Medulla oblongata (tissue), 1 donor: ENCODE results near the gene LSS.
"Not testable (repeated sequence)": the region's sequence is repeated elsewhere in the genome, so short reads cannot be mapped to it uniquely, and the experiment has no call there.

Experiments used
- DNase-seq: peaks from one replicate; pipeline ENCODE4 v3.0.0-alpha.2; 2015; ENCODE audit errors: extremely low spot score

Gene LSS

DNA sequence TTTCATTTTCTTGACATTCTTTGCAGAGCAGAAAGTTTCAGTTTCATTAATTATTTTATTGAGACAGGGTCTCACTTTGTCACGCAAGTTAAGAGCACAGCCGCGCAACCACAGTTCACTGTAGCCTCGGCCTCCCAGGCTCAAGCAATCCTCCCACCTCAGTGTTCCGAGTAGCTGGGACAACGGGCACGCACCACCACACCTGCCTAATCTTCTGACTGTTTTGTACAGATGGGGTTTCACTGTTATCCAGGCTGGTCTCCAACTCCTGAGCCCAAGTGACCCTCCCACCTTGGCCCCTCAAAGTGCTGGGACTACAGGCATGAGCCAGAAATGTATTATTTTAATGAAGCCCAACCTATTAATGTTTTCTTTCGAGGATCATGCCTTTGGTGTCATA lies 41.3 kb downstream of the LSS start:
- no peak for DNase-seq

DNA sequence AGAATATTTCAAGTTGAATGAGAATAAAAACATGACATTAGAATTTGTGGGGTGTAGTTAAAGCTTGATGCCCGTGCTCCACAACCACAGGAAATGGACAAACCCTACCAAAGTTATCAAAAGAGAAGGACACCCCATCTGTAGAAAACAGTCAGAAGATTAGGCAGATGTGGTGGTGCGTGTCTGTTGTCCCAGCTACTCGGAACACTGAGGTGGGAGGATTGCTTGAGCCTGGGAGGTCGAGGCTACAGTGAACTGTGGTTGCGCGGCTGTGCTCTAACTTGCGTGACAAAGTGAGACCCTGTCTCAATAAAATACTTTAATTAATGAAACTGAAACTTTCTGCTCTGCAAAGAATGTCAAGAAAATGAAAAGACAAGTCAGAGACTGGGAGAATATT lies 42.9 kb downstream of the LSS start:
- DNase-seq = no peak

DNA sequence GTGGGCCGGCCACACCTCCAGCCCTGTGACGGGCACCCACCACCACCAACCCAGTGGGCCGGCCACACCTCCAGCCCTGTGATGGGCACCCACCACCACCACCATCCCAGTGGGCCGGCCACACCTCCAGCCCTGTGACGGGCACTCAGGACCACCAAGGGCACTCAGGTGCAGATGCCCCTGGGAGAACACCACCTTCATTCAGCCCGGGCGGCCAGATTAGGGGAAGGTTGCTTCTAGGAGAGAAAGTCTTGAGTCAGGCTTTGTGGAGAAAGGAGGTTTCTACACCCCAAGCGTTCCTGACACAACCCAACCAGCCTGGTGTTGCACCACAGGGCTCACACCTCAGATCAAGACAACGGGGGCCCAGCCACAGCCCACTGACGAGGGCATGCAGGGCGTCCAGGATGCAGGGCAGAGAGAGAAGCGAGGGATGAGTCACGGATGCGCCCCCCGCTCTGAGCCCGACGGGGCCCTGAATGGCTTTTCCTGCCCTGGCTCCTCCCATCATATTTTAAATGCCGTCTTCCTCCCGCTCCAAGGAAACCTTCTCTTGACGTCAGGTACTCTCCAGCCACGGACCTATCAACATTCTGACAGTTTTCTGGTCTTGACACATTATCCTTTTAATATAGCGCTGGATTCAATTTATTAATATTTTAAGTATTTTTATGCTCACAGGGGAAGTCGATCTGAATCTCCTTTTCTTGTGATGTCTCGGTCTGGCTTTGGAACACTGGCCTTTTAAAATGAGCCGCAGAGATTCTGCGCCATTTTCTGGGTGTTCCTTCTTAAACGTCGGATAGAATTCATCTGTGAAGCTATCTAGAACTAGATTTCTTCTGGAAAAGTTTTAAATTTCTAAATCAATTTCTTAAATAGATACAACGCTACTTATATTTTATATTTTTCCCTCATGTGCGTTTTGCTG lies 43.7 kb downstream of the LSS start:
- DNase-seq = peak; percentile 89

DNA sequence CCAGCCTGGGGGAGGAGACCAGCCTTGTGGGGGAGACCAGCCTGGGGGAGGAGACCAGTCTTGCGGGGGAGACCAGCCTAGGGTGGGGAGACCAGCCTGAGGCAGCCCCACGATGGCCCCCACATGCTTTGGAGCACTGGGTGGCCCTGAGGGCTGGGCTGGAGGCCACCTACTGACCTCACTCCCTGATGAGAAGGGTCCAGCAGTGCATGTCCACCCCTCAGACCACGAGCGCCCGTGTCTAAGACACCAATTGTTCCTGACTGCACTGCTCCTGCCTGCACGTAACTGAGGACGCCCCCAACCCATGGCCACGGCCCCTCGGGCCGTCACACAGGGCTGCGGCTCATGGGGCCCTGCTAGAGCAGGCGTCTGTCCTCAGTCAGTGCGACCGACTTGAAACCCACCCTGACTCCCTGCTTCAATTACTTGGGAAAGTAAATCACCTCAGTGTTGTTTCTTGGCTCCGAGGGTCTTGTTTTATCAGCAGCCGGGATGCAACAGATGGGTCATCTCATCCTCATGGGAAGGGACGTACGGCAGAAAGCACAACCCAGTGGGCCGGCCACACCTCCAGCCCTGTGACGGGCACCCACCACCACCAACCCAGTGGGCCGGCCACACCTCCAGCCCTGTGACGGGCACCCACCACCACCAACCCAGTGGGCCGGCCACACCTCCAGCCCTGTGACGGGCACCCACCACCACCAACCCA lies 44.5 kb downstream of the LSS start, which contains the start of gene SPATC1L:
SPATC1L (minus strand) TSS at position 550 of the 715 bp plus-strand sequence. CDS start 1,643 bp downstream, outside the sequence.
- peak; percentile 73 for DNase-seq

DNA sequence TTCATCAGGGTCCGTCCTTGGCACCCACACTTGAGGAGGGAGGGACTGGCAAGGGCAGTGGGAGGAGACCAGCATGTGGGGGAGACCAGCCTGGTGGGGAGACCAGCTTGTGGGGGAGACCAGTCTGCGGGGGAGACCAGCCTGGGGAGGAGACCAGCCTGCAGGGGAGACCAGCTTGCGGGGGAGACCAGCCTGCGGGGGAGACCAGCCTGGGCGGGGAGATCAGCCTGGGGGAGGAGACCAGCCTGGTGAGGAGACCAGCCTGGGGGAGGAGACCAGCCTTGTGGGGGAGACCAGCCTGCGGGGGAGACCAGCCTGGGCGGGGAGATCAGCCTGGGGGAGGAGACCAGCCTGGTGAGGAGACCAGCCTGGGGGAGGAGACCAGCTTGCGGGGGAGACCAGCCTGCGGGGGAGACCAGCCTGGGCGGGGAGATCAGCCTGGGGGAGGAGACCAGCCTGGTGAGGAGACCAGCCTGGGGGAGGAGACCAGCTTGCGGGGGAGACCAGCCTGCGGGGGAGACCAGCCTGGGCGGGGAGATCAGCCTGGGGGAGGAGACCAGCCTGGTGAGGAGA lies 45.2 kb downstream of the LSS start:
- not testable (repeated sequence) for DNase-seq

DNA sequence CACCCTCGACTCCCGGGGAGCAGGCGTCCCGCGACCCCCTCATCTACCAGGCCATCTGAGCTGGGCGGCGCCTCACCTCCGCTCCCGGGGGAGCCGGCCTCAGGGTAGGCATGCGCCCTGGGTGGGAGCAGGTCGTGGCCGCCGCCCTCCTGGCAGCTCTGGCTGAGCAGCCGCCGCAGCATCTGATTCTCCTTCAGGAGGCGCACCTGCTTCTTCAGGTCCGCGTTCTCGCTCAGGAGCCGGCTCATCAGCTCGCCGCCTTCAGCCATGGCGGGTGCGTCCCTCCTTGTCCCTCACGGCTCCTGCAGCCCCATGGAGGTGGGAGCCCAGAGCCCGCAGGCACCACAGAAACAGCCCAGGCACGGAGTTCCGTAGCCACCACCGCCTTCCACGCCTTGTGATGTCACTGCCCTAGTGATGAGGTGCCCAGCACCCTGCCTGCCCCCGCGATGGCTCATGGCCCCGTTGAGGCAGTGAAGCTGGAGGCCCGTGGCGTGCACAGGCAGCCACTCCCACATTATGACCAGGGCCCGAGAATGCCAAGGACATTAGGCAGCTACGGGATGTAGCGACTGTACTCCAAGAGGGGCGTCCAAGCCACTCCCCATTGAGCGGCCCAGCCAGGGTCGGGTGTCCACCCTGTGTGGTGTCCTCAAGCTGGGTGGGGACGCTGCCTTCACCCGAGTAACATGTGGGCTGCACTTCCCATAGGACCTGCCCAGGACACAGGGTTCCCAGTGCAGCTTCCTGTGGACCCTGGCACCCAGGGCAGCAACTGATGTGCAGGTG lies 45.8 kb downstream of the LSS start:
- no peak for DNase-seq

DNA sequence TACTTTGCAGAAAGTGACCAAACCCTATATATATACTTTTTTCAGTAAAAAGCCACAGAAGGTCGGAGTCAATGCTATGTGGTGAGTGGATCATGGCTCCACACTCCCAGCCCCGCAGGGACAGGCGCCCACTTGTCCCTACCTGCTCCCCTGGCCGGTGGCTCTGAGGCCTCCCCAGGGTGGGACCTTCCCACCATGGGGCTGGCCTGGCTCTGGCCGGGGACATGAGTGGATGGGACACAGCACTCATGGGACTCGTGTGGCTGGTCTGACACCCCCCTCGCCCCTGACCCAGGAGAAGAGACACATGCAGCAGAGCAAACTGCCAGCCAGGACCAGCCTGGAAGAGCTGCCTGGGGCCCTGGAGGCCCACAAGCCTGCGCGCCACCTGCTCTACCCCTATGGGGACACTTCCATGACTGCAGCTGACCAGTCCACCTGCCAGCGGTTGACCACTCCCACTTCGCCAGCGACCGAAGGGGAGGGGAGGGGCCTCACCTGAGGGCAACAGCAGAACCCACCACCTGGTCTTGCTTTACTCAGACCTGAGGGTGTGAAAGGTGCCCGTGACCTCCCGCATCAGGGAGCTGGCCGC lies 46.5 kb downstream of the LSS start:
- DNase-seq = no peak

DNA sequence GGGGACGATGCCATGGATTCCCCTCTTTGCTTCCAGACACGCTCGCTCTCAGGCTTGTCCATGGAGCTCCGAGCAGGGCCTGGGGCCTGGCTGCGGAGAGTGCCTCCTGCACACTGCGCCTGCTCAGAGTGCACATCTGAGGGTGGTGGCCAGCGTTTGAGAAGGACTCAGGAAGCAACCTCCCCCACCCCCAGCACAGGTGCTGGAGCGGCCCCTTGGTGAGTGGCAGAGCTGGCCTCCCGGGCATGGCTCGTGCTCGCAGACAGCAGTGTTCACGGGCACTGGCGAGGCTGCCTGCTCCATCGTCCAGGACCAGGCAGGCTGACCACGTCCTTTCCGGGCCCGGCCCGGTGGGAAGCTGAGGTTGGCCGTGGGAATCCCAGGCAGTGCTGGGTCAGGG lies 47.1 kb downstream of the LSS start:
- DNase-seq = no peak

DNA sequence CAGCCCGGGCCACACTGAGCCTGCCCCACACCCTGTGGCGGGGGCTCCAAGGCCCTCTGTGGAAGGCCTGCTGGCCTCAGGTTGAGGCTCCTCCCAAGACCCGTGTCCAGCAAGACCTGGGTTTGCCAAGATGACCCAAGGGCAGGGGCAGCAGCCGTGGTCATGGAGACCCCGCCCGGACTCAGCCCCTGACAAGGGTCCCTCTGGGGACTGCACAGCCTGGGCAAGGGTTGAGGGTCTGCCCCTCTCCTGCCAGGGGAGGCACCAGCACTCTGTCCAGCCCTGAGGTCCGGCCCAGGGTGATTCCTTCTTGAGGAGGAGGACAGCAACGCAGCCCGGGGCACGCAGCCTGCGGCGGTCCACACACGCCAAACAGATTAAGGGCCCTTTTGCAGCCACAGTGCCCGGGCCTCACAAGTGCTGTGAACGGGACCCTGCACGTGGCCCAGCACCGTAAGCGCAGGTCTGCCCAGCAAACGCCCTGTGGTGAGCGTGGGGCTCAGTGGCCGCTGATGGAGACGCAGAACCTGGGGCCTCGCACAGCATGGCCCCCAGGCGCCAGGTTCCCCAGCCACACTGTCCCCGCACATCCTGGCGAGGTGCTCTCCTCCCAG lies 47.7 kb downstream of the LSS start:
- DNase-seq = no peak

DNA sequence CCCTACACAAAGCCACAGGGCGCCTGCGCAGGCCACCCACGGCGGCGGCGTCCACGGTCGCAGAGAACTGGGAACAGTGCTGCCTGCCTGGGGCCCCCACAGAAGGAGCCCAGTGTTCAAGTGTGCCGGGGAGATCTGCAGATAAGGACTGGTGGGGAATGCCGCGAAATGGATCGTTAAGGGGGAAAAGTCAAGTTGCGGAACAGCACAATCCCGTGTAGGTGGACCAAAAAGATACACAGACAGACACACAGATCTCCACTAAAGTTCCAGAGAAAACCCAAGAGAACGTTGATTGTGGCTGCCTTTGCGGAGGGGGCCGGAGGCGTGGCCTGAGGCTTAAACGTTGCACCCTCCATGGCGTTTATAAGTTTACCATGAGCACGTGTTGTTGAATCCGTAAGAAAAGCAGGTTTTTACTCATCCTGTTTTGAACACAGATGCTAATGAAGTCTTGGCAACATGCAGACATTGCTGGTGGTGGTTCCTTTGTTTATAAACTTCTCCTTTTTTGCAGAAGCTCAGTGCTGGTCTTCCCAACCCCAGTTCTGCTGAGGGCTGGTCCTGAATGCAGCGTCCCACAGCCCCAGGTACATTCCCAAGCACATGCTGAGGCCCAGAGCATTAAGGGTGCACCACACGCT lies 48.4 kb downstream of the LSS start:
- DNase-seq = no peak

DNA sequence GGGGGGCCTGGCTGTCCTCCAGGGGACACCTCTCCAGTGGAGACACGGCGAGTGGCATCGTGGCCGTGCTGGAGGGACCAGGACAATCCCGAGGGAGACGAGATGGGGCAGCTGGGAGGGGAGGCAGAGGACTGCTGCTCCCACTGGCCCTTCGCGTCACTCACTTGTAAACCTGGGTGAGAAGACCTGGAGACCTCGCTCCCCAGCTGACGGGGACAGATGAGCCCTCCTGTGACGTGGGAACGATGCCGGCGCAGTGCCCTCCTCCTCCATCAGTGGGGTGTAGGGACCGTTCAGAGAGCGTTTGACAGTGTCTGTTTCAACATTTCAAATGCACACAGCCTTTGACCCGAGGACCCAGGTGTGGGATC lies 48.9 kb downstream of the LSS start:
- DNase-seq = no peak

DNA sequence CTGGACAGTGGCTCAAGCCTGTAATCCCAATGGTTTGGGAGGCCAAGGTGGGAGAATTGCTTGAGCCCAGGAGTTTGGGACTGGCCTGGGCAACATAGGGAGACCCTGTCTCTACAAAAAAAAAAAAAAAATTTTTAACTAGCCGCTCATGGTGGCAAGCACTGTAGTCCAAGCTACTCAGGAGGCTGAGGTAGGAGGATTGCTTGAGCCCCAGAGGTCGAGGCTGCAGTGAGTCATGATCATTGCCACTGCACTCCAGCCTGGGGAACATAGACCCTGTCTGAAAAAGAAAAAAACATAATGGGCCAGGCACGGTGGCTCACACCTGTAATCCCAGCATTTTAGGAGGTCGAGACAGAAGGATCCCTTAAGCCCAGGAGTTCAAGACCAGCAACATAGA lies 49.6 kb downstream of the LSS start:
- DNase-seq = no peak

DNA sequence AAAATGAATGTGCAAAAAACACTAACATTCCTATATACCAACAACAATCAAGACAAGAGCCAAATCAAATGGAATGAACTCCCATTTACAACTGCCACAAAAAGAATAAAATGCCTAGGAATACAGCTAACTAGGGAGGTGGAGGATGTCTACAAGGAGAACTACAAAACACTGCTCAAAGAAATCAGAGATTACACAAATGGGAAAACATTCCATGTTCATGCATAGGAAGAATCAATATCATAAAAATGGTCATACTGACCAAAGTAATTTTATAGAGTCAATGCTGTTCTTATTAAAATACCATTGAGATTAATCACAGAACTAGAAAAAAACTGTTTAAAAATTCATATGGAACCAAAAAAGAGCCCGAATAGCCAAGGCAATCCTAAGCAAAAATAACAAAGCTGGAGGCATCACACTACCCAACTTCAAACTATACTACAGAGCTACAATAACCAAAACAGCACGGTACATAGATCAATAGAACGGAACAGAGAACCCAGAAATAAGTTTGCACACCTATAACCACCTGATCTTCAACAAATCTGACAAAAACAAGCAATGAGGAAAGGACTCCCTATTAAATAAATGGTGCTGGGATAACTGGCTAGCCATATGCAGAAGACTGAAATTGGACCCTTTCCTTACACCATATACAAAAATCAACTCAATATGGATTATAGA lies 52.0 kb downstream of the LSS start:
- not testable (repeated sequence) for DNase-seq

DNA sequence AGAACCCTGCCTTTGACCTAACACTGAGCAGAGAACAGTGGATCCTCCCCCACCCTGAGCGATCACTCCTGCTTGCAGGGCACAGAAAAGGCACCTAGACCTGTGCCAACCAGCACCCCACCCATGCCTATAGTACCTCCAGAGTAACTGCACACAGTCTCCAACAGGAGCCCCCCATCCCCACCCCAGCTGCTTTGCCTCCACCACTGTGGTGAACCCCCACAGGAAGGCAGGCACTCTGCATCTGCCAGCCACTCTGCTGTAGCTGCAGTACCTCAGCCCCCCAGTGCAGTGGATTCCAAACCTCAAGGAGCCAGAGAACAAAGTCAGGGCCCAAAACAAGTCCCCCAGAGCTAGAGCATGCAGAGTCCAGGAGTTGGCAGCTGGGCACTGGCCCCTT lies 55.0 kb downstream of the LSS start:
- DNase-seq = no peak

DNA sequence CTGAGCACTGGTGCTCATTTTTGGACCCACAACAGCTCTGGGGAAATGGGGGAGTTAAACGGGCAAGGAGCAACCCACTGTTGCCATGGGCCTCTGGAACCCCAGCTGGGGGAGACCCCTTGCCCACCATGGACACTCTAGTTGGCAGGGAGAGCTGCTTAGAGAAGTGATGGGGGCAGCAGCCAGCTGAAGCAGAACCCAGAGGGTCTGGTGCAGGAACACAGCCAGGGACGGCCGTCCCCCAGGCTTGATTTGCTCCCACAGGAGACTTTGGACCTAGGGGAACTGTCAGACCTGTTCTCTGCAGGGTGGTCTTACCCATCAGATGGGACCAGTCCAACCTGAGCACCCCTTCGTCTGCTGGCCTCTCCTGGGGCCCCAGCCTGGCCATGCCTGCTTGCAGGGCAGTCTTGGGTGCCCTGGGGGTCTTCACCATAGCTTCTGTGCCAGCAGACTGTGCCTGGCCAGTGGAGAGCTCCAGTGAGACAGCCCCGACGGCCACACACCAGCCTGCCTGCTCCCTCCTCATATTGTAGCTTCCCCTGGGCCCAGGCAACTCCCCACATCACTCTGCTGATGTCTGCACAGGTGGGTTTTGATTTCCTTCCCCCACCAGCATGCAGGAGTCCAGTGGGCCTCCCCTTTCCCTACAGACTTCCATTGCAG lies 55.6 kb downstream of the LSS start:
- DNase-seq = no peak

DNA sequence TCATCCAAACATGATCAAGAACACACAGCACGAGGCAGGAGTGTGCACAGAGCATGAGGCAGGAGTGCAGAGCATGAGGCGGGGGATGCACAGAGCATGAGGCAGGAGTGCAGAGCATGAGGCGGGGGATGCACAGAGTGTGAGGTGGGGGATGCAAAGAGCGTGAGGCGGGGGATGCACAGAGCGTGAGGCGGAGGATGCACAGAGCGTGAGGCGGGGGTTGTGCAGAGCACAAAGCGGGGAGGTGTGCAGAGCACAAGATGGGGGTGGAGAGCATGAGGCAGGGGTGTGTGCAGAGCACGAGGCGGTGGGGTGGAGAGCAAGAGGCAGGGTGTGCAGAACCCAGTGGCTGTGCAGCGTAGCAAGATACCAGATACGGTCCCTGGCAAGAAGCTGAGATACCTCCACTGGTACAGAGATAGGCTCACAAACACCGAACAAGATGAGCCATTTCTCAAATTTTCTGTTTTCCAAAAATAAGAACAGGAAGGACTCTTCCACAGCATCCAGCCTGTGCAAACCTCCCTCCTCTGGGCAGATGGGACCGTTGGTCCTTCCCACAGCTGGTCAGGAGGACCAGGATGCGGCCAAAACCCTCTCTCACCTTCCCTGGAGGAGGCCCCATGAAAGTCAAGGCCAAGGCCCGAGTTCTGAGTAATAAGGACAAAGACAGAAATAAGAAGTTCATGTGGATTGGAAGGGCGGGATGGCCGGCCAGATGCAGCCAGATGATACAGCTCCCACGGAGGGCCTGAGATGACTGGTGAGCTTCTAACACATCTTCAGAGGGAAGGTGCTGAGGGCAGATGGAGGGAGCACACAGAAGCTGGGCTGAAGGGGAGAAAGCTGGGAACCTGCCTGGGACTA lies 56.3 kb downstream of the LSS start:
- DNase-seq = no peak

DNA sequence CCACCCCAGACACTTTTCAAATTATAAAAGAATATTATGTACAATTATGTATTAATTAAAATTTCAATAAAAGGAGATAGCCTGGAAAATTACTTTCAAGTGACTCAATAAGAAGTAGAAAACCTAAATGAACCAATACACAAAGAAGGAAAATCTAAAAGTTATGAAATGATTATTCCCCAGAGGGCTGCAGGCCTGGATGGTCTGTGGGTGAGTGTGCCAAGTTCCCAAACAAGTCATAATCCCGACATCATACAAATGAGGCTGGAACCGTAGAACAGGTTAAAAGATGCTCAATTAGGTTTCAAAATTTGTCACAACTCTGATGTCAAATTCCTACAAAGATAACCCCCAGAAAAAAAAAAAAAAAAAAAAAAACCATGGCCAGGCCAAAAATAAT lies 57.0 kb downstream of the LSS start:
- DNase-seq = no peak

DNA sequence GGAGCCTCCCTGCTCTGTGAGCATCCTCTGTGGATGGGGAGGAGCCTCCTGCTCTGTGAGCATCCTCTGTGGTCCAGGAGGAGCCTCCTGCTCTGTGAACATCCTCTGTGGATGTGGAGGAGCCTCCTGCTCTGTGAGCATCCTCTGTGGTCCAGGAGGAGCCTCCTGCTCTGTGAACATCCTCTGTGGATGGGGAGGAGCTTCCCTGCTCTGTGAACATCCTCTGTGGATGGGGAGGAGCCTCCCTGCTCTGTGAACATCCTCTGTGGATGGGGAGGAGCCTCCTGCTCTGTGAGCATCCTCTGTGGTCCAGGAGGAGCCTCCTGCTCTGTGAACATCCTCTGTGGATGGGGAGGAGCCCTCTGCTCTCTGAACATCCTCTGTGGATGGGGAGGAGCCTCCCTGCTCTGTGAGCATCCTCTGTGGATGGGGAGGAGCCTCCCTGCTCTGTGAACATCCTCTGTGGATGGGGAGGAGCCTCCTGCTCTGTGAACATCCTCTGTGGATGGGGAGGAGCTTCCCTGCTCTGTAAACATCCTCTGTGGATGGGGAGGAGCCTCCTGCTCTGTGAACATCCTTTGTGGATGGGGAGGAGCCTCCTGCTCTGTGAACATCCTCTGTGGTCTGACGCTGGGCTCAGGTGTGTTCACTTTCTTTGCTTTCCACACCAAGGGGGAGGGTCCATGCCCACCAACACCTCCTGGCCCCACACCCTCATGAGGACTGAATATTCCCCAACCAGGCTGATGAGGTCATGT lies 58.0 kb downstream of the LSS start:
- DNase-seq = not testable (repeated sequence)
